Measurements from ENCODE around the gene CMSS1.

CMSS1 gene

DNA sequence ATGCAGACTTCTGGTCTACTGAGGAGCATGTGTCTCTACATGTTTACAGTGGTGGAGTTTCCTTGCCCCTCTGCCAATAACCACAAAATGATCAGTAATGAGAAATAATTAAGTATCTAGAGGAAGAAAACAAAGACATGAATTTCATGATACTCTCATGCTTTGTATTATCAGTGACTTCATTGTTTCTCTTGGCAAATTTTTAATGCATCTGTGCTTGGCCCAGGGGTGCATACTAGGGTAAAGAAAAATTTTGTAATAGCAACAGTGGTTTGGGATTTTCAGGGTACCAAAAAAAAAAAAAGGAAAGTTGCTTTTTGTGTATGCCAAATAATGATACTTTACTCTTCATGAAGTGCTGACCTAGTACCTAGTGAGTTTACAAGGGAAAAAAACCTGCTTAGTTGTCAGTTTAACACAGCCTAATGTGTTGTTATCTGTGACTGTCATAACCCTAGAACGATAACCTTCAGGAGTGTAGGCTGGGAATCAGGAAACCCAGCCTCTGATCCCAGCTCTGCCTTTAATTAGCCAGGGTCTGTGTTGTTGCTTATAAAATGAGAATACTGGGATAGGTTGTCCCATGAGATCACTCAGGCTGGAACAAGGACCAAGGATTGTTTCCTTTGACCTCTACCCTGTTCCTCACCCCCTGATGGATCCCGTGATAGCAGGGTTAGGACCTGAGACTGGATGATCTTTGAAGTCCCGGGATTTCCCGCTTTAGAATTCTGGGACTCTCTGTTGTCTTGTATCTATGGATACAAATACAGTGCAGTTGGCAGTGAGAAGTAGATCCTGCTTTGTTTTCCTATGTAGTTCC lies 117.5 kb downstream of the CMSS1 start:
- no peak for DNase-seq (ENCODE audit: low spot score)

- no peak for DNase-seq (ENCODE audit: low spot score)
These were observed 120.7 kb downstream of the CMSS1 start for GRCh38 chr3:99938270-99938911.

DNA sequence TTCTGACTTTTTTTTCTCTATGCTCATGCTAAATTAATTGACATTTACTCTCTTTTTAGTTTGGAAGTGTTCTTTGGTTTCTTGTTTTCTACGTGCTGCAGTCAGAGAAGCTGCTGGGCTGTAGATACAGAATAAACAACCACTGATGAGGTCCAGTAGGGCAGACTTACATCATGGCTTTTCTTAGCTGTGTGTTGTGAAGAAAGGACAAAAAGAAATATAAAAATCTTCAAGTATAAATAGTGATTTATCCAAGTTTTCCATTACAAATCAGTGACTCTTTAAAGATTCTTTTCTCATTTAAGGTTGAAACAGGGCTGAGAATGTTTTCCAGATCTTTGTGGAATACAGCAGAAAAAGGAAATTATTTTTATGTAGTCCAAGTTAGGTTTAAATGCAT lies 122.2 kb downstream of the CMSS1 start:
- no peak for DNase-seq (ENCODE audit: low spot score)

DNA sequence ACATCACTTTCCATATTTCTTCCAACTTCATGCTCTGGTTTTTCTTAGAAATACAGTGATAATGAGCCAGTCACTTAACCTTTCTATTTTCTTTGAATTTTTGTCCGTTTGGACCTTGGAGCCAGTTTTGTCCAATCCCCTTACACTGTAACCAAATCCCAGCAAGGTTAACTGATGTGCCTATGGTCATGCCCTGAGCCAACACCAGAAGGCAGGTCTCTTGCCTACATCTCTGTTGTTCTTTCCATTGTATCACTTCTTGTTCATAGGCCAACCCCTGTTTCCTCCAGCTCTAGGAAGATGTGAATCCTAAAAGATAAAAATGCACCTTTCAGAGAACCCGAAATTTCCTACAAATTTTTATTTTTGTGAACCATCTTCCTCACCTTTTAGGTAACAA lies 122.7 kb downstream of the CMSS1 start:
- no peak for DNase-seq (ENCODE audit: low spot score)

GRCh38 chr3:99941211-99941610 lies 123.5 kb downstream of the CMSS1 start:
- no peak for DNase-seq (ENCODE audit: low spot score)

- no peak for DNase-seq (ENCODE audit: low spot score)
These were observed 126.5 kb downstream of the CMSS1 start for GRCh38 chr3:99943931-99944761.

DNA sequence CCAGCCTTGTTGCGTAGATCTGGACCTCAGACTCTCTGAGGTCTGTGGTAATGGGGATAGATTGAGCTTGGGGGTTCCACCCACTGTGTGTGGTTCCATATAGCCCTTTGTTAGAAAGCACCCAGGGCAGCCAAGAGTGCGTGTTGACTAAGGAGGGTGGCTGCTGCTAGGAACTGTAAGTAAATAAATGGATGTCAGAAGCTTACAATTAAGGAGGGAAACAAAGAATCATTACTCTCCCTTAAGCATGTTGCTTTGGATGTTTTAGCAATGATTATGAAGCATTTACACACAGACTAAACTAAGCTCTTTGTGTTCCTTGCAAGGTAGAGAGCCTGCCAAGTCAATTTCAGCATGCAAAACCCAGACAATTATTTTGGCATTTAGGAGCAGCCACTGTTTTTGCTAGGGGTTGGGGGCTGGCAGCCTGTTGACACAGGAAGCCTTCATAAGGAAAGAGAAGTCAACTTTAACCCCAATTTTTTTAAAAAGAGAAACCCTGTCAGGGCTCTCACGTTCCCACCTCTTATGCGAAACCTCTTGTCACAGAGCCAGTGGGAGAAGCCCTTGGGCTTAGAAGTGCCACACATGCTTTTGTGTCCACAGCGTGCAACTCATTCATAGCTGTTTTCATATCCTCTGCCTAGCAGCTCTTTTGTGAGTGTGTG lies 127.8 kb downstream of the CMSS1 start:
- no peak for DNase-seq (ENCODE audit: low spot score)

DNA sequence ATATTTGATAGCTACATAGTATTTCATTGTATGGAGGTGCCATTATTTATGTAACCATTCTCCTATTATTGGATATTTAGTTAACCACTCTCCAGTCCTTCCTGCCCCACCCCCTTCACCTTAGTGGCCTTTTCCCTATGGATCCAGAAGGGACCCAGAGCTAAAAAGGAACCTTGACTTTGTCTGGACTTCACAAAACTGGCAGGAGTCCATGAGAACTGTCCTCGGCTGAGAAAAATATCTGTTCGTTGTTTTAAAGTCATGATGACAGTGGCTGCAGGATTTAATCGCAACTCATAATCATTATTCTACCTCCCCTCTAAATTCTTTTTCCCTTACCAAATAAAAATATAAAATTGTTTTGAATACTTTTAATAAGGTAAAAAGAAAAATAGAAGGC lies 129.7 kb downstream of the CMSS1 start:
- no peak for DNase-seq (ENCODE audit: low spot score)

- no peak for DNase-seq (ENCODE audit: low spot score)
These were observed 130.9 kb downstream of the CMSS1 start for GRCh38 chr3:99948467-99949089.

- DNase-seq (ENCODE audit: low spot score), result no peak
These were observed 132.5 kb downstream of the CMSS1 start for GRCh38 chr3:99949956-99950670.

DNA sequence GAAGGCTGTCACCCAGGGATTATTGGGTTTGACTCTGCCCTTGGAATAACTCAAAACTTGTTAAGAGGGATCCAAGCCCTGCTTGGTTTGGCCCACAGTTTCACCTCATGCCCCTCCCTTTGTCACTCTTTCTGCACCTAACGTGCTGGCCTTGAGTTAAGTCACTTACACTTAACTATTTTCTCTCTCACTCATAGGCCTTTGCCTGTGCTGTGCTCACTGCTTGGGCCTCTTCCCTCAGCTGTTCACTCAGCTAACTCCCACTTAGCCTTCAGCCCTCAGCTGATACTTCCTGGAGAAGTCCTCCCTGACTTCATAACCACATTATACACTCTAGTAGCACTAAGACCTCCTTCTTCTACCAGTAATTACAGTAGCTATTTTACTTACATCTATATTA lies 133.3 kb downstream of the CMSS1 start:
- no peak for DNase-seq (ENCODE audit: low spot score)

DNA sequence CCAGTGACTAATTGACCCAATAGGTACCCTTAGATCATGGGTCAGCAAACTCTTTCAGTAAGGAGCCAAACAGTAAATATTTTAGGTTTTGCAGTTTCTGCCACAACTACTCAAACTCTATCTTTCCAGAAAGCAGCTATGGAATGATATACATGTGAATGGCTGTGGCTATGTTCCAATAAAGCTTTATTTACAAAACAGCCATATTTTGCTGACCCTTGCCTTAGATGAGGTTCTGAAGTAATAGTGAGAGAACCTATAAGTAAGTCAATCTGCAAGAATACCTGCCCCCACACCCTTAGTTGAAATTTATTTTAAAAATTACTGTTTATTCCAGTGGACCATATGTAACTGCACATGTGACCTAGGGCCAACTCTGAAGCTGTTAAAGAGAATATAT lies 134.0 kb downstream of the CMSS1 start:
- DNase-seq (ENCODE audit: low spot score), result no peak

DNA sequence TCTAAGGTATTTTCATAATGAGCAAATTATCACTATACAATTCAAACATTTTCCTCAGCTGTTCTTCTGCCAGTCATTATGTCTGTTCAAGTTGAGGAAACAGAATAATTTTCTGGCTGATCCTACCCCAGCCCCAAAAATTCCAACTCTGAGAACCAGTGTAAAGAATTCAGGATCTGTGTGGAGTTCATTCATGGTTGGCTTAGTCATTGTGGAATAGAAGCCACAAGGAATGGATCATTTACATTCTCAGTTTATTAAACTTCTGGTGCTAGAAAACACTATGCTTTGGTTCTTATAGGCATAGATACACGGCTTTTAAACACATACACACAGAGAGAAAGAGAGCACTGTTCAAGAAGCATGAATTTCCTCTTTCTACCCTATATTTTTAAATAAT lies 134.6 kb downstream of the CMSS1 start:
- DNase-seq (ENCODE audit: low spot score), result no peak

DNA sequence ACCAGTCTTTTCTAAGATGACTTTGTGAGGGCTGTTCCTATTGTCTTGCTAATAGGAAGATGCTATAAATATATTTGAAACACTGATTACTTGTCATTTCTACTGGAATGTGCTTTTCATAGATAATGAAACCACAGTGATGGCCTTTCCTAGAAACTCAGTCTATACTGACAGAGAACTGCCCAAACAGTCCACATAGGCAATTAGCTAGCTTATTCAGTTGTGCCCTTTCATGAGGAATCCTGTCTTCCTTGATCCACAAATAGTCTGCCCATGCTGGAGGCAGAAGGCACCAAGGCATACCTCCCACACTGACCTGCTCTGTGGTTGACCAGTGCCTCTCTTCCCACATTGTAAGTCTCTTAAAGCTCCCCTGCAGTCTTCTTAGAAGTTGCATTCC lies 135.9 kb downstream of the CMSS1 start:
- DNase-seq (ENCODE audit: low spot score), result no peak

- no peak for DNase-seq (ENCODE audit: low spot score)
These were observed 137.4 kb downstream of the CMSS1 start for GRCh38 chr3:99954914-99955644.

DNA sequence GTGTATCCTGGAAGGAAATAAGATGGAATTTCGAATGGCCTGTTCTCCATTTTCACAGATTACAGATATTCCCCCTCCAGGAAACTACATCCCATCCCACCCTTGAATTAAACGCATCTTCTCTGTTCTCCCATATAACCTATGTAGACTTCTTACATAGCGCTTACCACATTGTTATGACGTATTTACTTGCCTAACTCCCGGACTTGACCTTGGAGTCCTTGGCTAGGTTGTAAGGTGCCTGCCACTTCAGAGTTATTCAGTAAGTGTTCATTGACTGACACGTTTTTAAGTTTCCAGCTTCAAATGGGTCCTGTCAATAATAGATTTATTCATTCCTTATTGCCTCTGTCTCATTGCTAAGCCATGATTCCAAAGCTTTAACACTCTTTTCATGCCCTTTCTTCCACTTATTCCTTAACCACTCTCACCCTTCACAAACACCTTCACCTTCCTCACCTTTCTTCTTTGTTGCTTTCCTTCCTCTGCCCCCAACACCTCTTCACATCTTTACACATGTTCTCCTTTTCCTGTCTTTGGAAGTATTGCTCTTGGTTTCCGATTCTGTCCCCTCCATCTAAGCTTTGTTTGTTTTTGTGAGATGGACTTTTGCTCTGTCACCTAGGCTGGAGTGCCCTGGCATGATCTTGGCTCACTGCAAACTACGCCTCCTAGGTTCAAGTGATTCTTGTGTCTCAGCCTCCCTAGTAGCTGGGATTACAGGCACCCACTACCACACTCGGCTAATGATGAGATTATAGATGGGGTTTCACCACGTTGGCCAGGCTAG lies 138.3 kb downstream of the CMSS1 start:
- DNase-seq (ENCODE audit: low spot score), result no peak

GRCh38 chr3:99957151-99957796 lies 139.6 kb downstream of the CMSS1 start:
- no peak for DNase-seq (ENCODE audit: low spot score)

- DNase-seq (ENCODE audit: low spot score), result no peak
These were observed 140.7 kb downstream of the CMSS1 start for GRCh38 chr3:99958222-99958912.

Data from D341Med (cell line).